K562 (cell line): Measurements from ENCODE around the gene CLEC18B. TPM values are rescaled to one million over a fixed set of nuclear protein-coding genes. Genes with fewer than 3 reads are reported as not detected.
"Not testable (repeated sequence)": the region's sequence is repeated elsewhere in the genome, so short reads cannot be mapped to it uniquely, and the experiment has no call there.

Experiments
- CHD2 ChIP-seq: IDR thresholded peaks from 2 replicates; pipeline ENCODE4 v1.6.1; 2011; ENCODE audit warnings: low read depth, low read length
- CREB1 ChIP-seq, 2 experiments: sonication (generic) in 1 of 2; formaldehyde crosslinking in 1 of 2; IDR thresholded peaks; 2 replicates each; pipeline versions ENCODE4 v1.6.1 to v1.8.0; 2012 to 2022; ENCODE audit warnings: inconsistent platforms in 1 of 2, mild to moderate bottlenecking in 1 of 2, missing genetic modification reagents in 1 of 2, moderate library complexity in 1 of 2
- CREB3L1 ChIP-seq: fragments of 450-650 bp; IDR thresholded peaks from 2 replicates; pipeline ENCODE4 v1.6.1; 2014; ENCODE audit warnings: low read depth, mild to moderate bottlenecking, moderate library complexity, borderline replicate concordance
- CTBP1 ChIP-seq: fragments of 450-650 bp; IDR thresholded peaks from 2 replicates; pipeline ENCODE4 v1.6.1; 2016; ENCODE audit warnings: borderline replicate concordance
- E4F1 ChIP-seq: fragments of 250-450 bp; sonication (Bioruptor Pico); IDR thresholded peaks from 2 replicates; pipeline ENCODE4 v1.5.0; 2021; ENCODE audit warnings: mild to moderate bottlenecking, borderline replicate concordance
- JUND ChIP-seq, 2 experiments: IDR thresholded peaks; 2 replicates in 1 of 2; 3 replicates in 1 of 2; pipeline ENCODE4 v1.6.1; 2011; ENCODE audit warnings: borderline replicate concordance in 2 of 2, low read depth in 2 of 2, low read length in 2 of 2, improper control_type of control experiment in 1 of 2, missing biosample characterization in 1 of 2, missing genetic modification characterization in 1 of 2, missing genetic modification reagents in 1 of 2
- MAX ChIP-seq: sonication (generic); formaldehyde crosslinking; IDR thresholded peaks from 2 replicates; pipeline ENCODE4 v1.9.0; 2022; ENCODE audit warnings: mild to moderate bottlenecking, missing genetic modification reagents
- MYC ChIP-seq, 2 experiments: fragments of 250-450 bp in 1 of 2; sonication (Bioruptor Pico) in 1 of 2; IDR thresholded peaks; 2 replicates each; pipeline versions ENCODE4 v1.5.1 to v1.6.1; 2012 to 2021; ENCODE audit warnings: low read depth in 2 of 2, borderline replicate concordance in 1 of 2, improper control_type of control experiment in 1 of 2, low read length in 1 of 2, mild to moderate bottlenecking in 1 of 2, moderate library complexity in 1 of 2
- PRDM10 ChIP-seq: fragments of 450-650 bp; IDR thresholded peaks from 2 replicates; pipeline ENCODE4 v1.6.1; 2018; ENCODE audit not compliant: partially characterized antibody
- TOE1 ChIP-seq, 2 experiments: fragments of 450-650 bp in 1 of 2; sonication (generic) in 1 of 2; formaldehyde crosslinking in 1 of 2; IDR thresholded peaks; 2 replicates each; pipeline versions ENCODE4 v1.7.1 to v1.8.0; 2016 to 2022; ENCODE audit warnings: borderline replicate concordance in 2 of 2, mild to moderate bottlenecking in 2 of 2, antibody characterized with exemption in 1 of 2, inconsistent platforms in 1 of 2, low read depth in 1 of 2, missing genetic modification reagents in 1 of 2, moderate library complexity in 1 of 2
- USF2 ChIP-seq: sonication (generic); formaldehyde crosslinking; IDR thresholded peaks from 2 replicates; pipeline ENCODE4 v1.5.0; 2020; ENCODE audit warnings: missing genetic modification reagents
- polyA plus RNA-seq, 8 experiments: library from polyadenylated mRNA; depleted of rRNA in 4 of 8; stranded (reverse) in 5 of 8; unstranded in 3 of 8; fragments of >200 nt; fragmentation: Nextera tagmentation in 2 of 8; fragmentation: Illumina TruSeq in 1 of 8; extraction: Ambion mirVana in 2 of 8; extraction: Trizol in 1 of 8; gene quantifications; 2 replicates each; pipeline versions ENCODE4 v1.2.1 to v1.2.3, GENCODE V29; 2011 to 2014; ENCODE audit warnings: inconsistent platforms in 1 of 8, missing spikeins in 1 of 8
- total RNA-seq, 7 experiments: library from RNA; depleted of rRNA in 6 of 7; stranded (reverse); fragments of >200 nt in 6 of 7; fragmentation: Illumina TruSeq in 2 of 7; extraction: Trizol in 2 of 7; gene quantifications; 2 replicates each; pipeline versions ENCODE4 v1.2.1 to v1.2.3, GENCODE V29; 2011 to 2021; ENCODE audit warnings: low replicate concordance in 1 of 7

Gene CLEC18B
- total and polyA plus RNA-seq, 9 of the 15 experiments (the other 6 are each of a cell fraction or from before 2014, with no cell fraction given), result 0.23 to 7.6 (median 3.5) TPM

GRCh38 chr16:74368002-74368911, 53.0 kb downstream of the CLEC18B start (continued):
- TF ChIP-seq TOE1 (IDR thresholded peaks at IDR 0.05; ENCODE audit: borderline replicate concordance) (peak; percentile 50; the same call in 1 of the 2 replicates), CREB3L1 (peak; percentile 98), CREB1 (IDR thresholded peaks at IDR 0.05) (peak; percentile 82), CREB1 (CRISPR knock-in tag; IDR thresholded peaks at IDR 0.05) (peak; percentile 80), MAX (CRISPR knock-in tag) (peak; percentile 86), PRDM10 (peak; percentile 68), CHD2 (peak; percentile 91), CTBP1 (peak; percentile 38; the same call in 1 of the 2 replicates), E4F1 (CRISPR knock-in tag) (peak; percentile 95), USF2 (CRISPR knock-in tag) (peak; percentile 85), MYC (IDR thresholded peaks at IDR 0.05; ENCODE audit: low read depth, low read length) (peak; percentile 88), JUND (IDR thresholded peaks at IDR 0.05; ENCODE audit: borderline replicate concordance, low read depth, low read length) (peak; percentile 55; the same call in 1 of the 2 replicates)
- TF ChIP-seq TOE1 (CRISPR knock-in tag; IDR thresholded peaks at IDR 0.05; ENCODE audit: borderline replicate concordance, low read depth); MYC (CRISPR knock-in tag; IDR thresholded peaks at IDR 0.05; ENCODE audit: borderline replicate concordance, low read depth); JUND (tag; IDR thresholded peaks at IDR 0.05; ENCODE audit: borderline replicate concordance, low read depth, low read length): not testable (repeated sequence)
